Stimulated activated naive CD8-positive, alpha-beta T cell treated with anti-CD3 and anti-CD28 coated beads, Interleukin-15, Interleukin-2, amounts not matched to agents 100 ng/mL and 50 ng/mL, for 24 hours (primary cell): Measurements from ENCODE around the gene POLK.

Source experiments
- H3K27ac Mint-ChIP-seq: one replicate; pipeline ENCODE4 v1.8.0; 2021; ENCODE audit warnings: mild to moderate bottlenecking, mixed read lengths
- H3K27me3 Mint-ChIP-seq: one replicate; pipeline ENCODE4 v1.8.0; 2021; ENCODE audit warnings: mixed read lengths
- H3K36me3 Mint-ChIP-seq: one replicate; pipeline ENCODE4 v1.8.0; 2021; ENCODE audit warnings: low read depth, mixed read lengths
- H3K4me1 Mint-ChIP-seq: one replicate; pipeline ENCODE4 v1.8.0; 2021; ENCODE audit warnings: low read depth, mixed read lengths
- H3K4me3 Mint-ChIP-seq: one replicate; pipeline ENCODE4 v1.8.0; 2021; ENCODE audit warnings: mild to moderate bottlenecking, mixed read lengths
- H3K9me3 Mint-ChIP-seq: one replicate; pipeline ENCODE4 v1.8.0; 2021; ENCODE audit warnings: mixed read lengths

The POLK gene

DNA sequence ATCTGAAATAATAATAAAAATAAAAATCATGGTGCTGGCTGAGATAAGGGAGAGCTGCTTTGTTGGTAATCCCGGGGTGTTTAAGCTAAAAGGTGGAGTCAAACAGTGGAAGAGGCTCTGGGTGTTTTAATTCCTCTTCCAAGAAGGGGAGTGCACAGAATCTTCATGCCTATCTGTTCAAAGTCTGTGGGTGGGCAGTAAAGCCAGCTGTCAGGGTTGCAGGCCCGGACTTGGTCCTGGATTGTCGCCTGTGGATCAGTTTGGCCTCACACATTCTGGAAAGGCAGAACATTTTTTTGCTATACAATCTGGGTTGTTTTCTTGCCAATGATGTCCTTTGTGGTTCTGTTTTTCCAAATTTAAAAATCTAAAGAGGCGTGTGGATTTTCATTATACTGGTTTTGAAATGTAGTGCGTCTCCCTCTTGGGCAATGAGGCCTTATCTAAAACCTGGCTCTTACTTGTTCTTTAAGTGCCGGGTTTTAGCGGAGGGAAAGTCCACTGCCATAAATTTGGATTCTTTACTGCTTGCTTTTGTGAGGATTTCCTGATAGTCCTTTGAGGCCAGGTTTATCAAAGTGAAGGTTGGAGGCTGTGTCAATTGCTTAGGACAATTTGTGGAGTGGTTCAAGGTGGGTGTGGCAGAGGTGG lies 105.4 kb downstream of the POLK start:
- H3K27ac Mint-ChIP-seq = no peak overlapping the region
- H3K27me3 Mint-ChIP-seq = no peaks in the 10 kb centered on the region
- no peak overlapping the region for H3K4me3 Mint-ChIP-seq
- no peaks in the 10 kb centered on the region for H3K4me1 Mint-ChIP-seq
- no peaks in the 10 kb centered on the region for H3K9me3 Mint-ChIP-seq
- H3K36me3 Mint-ChIP-seq = no peaks in the 10 kb centered on the region

DNA sequence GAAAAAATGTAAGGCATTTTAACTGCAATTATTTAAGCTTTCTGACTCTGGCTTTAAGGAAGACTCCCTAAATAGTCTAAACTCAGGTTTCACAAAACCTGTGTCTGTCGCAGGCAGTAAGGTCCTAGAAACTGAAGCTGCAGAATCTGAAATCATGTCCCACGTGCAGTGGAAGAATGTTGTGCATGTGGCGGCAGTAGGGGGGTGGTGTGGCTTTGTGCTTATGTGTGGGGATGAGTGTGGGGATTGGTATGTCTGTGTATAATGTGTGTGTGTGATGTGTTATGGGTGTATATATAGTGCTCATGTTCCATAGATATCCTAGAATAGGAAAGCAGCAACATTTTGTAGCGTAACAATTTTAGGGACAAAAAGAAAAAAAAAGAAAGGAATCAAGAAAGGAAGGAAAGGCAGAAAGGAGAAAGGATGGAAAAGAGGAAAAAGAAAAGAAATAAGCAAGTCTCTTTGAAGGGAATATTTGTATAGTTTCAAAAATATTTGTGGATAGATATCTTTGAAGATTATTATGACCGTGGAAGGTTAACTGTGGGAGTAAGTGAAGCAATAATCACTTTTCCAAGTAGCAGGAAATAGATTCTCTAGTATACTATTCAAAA lies 106.2 kb downstream of the POLK start:
- Mint-ChIP-seq H3K27me3 (no peaks in the 10 kb centered on the region), H3K27ac (no peak overlapping the region), H3K4me3 (no peak overlapping the region), H3K4me1 (no peaks in the 10 kb centered on the region), H3K9me3 (no peaks in the 10 kb centered on the region), H3K36me3 (no peaks in the 10 kb centered on the region)

DNA sequence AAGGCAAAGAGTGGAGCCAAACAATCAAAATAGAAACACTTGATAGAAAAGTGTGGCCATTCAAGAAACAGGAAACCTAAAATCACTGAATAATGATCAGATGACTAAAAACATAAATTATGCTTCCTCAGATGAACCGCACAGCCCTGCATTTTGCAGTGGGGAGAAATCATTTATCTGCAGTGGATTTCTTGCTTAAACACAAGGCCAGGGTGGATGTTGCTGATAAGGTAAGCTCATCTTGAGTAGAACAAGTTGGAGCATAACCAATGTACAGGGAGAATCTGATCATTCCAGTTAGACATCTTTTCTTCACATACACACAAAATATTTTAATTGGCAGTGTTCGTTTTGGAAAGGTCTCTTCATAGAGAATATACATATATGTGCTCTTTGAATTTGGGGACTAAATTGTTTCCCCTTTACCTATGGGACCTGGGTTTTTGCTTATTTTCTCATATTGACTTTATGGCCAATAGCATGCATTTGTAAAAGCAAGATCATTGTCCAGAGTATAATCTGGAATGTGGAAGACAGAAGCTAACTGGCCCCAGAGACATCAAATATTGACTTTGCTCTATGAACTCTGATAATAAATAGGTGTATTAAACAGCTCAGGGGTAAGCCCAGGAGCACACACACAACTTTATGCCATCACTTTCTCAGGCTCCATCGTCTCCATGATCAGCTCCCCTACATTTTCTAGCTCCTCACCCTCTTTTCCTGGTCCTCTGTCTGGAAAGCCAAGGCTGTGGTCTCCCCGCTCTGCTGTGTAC lies 108.7 kb downstream of the POLK start:
- H3K4me3 Mint-ChIP-seq = no peak overlapping the region
- no peaks in the 10 kb centered on the region for H3K4me1 Mint-ChIP-seq
- no peaks in the 10 kb centered on the region for H3K36me3 Mint-ChIP-seq
- H3K27ac Mint-ChIP-seq = no peak overlapping the region
- H3K9me3 Mint-ChIP-seq = no peaks in the 10 kb centered on the region
- no peaks in the 10 kb centered on the region for H3K27me3 Mint-ChIP-seq

DNA sequence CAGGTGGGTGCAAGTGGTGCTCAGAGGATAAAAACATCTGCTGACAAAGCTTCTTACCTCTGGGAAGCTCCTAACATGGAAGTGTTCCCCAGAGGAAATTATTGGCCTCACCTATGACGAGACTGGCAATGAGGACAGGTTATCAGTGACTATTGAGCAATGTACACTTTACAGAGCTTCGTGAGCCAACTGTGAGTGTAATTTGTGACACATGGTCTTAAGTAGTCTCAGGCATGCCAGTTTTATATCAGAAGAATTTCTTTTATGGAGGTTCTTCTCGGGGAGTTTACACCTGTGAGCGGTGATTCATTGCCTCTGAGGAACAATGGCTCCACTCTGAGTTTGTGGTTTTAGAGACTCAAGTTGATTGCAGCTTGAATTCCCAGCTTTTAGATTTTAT lies 110.9 kb downstream of the POLK start:
- Mint-ChIP-seq H3K36me3 (no peaks in the 10 kb centered on the region), H3K27me3 (no peaks in the 10 kb centered on the region), H3K4me1 (peaks cover 10% of the 10 kb centered on the region), H3K4me3 (no peak overlapping the region), H3K27ac (no peak overlapping the region), H3K9me3 (no peaks in the 10 kb centered on the region)

DNA sequence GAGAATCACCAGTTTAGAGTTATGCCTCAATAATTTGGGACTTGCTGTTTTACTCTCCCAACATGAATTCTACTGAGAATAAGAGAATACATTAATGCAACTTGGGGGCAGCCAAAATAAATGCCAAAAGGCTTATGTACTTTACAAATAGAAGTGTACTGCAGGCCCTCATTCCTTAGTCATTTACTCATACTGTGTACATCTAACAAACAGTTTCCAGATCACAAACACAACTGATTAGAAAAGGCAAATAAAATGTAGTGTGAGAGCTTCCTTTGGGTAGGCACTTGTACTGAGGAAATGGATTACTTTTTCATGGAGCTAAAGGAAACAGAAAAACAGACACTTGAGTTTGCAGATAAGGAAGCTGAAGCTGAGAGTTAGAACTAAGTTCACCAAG lies 112.2 kb downstream of the POLK start:
- Mint-ChIP-seq H3K4me1 (peaks cover 10% of the 10 kb centered on the region), H3K9me3 (no peaks in the 10 kb centered on the region), H3K27me3 (no peaks in the 10 kb centered on the region), H3K36me3 (no peaks in the 10 kb centered on the region), H3K4me3 (no peak overlapping the region), H3K27ac (no peak overlapping the region)

DNA sequence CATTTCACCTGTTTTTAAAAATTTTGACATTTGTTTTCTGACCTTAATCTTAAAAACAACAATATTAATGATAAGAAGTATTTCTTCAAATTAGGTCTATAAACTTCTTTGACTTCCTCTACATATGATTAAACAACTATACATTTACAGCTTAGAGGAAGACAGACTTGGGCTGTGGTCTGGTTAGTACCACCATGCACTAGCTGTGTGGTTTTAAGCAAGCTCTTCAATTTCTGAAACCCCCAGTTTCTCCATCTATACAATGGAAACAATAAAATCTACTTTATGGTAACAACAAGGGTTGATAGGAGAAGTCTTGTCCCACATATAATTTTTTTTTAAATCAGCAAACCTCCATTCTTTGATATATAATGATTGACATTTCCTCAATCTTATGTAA lies 115.3 kb downstream of the POLK start:
- Mint-ChIP-seq H3K36me3 (no peaks in the 10 kb centered on the region), H3K27ac (no peak overlapping the region), H3K9me3 (no peaks in the 10 kb centered on the region), H3K4me3 (no peak overlapping the region), H3K27me3 (no peaks in the 10 kb centered on the region), H3K4me1 (peaks cover 10% of the 10 kb centered on the region)

DNA sequence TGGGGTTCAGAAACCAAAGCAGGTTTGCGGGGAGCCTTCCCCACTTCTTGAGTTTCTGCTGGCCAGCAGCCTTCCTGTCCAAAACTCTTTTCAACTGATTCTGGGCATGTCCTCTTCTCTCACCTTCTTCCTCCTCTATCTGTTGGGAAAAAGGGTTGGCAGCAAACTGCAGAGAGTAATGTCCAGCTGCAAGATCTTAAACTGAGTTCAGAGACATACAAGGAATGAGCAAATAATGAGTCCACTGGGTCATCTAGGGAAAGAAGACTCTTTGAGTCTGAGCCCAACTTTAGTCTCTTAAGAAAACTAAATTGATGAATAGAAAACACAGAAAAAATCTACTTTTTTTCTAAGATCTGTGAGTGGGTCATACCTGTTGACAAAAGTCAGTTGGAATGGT lies 116.1 kb downstream of the POLK start:
- Mint-ChIP-seq H3K36me3 (no peaks in the 10 kb centered on the region), H3K4me1 (peaks cover 10% of the 10 kb centered on the region), H3K27me3 (no peaks in the 10 kb centered on the region), H3K27ac (no peak overlapping the region), H3K9me3 (no peaks in the 10 kb centered on the region), H3K4me3 (no peak overlapping the region)

DNA sequence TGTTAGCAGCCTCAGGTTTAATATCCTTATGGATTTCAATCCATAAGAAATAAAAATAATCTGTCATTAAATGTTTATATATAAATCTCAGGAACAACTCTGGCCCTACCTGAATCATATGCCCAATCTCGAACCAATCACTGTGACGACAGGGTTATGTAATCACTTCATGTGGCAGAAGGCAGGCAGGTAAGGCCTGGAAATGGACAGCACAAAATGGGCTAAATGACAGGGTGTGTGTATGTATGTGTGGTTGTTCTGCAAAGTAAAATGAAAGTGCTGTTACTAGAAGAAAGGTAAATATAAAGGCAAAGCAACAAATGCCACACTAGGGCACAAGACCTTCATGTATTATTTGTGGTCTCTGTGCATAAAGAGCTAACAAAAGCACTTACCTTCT lies 119.2 kb downstream of the POLK start:
- Mint-ChIP-seq H3K27ac (no peak overlapping the region), H3K4me3 (no peak overlapping the region), H3K27me3 (no peaks in the 10 kb centered on the region), H3K36me3 (peaks cover 3% of the 10 kb centered on the region), H3K4me1 (peaks cover 10% of the 10 kb centered on the region), H3K9me3 (peaks cover 4% of the 10 kb centered on the region)

DNA sequence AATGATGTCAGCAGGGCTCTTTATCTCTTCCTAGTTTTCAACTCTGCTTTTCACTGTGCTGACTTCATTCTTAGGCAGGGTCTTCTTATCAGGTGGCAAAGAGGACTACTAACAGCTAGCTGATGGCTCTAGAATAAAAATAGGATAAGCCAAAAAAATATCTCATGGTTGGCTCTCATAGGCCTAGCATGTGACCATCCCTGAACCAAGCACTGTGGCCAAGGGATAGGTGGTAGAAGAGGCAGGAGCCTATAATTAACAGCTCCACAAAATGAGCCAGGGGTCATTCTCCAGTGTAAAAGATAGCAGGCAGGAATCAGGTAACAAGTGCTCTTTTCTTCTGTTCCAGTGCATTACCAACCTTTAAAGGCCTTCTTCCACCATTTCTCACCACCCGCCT lies 120.6 kb downstream of the POLK start:
- Mint-ChIP-seq H3K4me3 (no peak overlapping the region), H3K27ac (no peak overlapping the region), H3K27me3 (no peaks in the 10 kb centered on the region), H3K9me3 (peaks cover 4% of the 10 kb centered on the region), H3K4me1 (peaks cover under 1% of the 10 kb centered on the region), H3K36me3 (peaks cover 3% of the 10 kb centered on the region)

DNA sequence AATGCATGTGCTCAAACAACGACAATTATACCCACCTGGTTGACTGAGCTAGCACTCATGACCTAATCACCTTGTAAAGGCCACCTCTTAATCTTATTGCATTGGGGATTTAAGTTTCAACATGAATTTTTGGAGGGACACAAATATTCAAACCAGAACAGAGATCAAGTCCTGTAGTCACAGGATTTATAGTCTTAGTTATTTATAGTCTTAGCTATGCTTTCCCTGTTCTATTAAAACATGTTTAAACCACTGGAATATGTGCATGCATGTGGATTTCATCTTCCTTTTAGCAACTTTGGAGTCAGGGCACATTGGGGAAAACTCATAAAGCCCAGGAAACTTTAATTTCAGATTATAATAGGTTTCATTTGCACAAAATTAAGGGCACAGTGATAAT lies 126.3 kb downstream of the POLK start:
- no peaks in the 10 kb centered on the region for H3K27me3 Mint-ChIP-seq
- peaks cover 3% of the 10 kb centered on the region for H3K36me3 Mint-ChIP-seq
- no peak overlapping the region for H3K27ac Mint-ChIP-seq
- H3K4me1 Mint-ChIP-seq = no peaks in the 10 kb centered on the region
- peaks cover 4% of the 10 kb centered on the region for H3K9me3 Mint-ChIP-seq
- H3K4me3 Mint-ChIP-seq = no peak overlapping the region

DNA sequence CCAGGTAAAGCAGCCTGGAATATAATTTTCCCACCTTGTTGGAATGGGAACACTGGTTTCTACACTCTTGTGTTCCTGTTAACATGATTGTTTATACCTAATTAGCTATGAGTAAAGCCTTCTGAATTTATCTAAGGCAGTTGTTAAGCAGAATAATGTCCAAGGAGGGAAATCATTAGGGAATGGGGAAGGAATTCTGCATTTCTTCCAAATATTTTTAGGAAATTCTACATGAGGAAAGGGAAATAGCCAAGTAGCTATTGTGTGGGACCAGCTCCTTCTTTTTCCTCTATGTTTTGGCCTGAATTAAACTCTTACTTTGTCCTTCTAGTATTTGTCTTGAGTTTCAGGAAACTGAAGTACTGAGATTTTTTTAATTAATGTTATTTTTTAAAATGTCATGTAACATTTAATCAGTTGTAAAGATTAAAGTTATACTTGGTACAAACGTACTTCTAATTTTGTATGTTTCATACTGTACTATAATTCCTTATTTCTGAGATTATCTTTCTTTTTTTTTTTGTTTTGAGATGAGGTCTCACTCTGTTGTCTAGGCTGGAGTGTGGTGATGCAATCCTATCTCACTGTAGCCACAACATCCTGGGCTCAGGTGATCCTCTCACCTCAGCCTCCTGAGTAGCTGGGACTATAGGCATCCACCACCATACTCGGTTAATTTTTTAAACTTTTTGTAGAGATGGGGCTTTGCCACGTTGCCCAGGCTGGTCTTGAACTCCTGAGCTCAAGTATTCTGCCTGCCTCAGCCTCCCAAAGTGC lies 128.0 kb downstream of the POLK start:
- H3K9me3 Mint-ChIP-seq = peaks cover 2% of the 10 kb centered on the region
- H3K27me3 Mint-ChIP-seq = no peaks in the 10 kb centered on the region
- H3K27ac Mint-ChIP-seq = no peak overlapping the region
- peaks cover 2% of the 10 kb centered on the region for H3K36me3 Mint-ChIP-seq
- no peaks in the 10 kb centered on the region for H3K4me1 Mint-ChIP-seq
- no peak overlapping the region for H3K4me3 Mint-ChIP-seq

DNA sequence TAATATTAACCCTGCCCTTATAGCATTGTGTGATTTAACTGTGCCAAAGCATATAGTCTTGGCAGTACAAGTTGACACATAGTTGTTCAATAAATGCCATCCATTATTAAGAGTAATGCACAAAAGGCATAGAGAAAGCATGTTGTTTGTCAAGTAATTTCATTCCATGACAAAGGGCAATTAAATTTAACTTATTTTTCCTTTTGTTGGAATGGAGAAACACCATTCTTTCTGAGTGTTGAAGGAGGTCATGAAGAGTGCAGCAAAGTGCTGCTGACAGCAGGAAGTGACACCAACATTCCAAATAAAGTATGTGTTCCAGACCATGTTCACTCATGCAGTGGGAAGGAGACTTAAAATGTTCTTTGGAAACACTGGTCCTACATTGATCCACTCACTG lies 128.7 kb downstream of the POLK start:
- Mint-ChIP-seq H3K9me3 (no peaks in the 10 kb centered on the region), H3K4me3 (no peak overlapping the region), H3K27me3 (no peaks in the 10 kb centered on the region), H3K27ac (no peak overlapping the region), H3K36me3 (no peaks in the 10 kb centered on the region), H3K4me1 (no peaks in the 10 kb centered on the region)

DNA sequence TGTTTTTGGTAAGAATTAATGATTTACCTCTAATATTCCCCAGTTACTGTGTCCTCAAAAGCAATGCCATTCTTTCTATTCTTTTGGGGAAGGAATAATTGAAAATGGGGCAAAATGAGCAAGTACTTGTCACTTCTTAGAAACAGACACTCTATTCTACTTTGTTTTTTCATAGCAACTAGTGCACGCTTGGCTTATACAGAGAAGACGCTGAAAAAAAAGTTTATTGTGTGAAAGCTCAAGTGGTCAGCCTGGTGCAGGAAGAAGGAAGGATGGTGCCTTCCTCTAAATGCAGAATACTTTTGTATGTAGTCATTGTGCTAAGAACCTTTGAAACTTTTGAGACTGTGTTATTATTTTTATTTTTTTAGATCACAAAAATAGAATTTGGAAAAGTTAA lies 129.1 kb downstream of the POLK start:
- Mint-ChIP-seq H3K27me3 (no peaks in the 10 kb centered on the region), H3K9me3 (no peaks in the 10 kb centered on the region), H3K27ac (no peak overlapping the region), H3K36me3 (no peaks in the 10 kb centered on the region), H3K4me3 (no peak overlapping the region), H3K4me1 (no peaks in the 10 kb centered on the region)

DNA sequence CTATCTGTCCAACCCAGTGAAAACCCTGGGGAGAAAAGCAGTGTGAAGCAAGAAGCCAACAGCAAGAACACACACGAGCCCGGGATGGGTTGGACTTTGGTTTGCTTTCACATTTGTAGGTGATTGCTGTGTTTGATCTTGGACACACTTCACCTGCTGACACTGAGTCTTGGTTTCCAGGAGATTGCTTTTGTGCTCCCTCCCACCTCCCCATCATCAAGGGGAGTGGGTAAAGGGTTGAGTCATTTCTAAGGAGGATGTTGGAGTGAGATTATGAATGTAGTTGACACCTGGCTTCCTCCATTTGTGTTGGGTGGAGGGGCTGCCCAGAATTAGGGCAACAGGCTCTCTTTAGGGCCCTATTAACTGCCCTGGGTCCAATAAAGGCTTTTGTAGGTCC lies 137.0 kb downstream of the POLK start:
- Mint-ChIP-seq H3K9me3 (peaks cover 3% of the 10 kb centered on the region), H3K4me3 (no peak overlapping the region), H3K4me1 (no peaks in the 10 kb centered on the region), H3K36me3 (no peaks in the 10 kb centered on the region), H3K27me3 (no peaks in the 10 kb centered on the region), H3K27ac (no peak overlapping the region)
